Breast epithelium (tissue), 3 donors: ENCODE measurements around the gene MAPT.

Experiments
- CTCF ChIP-seq, 3 donors: fragments of 450-650 bp; IDR thresholded peaks; one replicate each; pipeline ENCODE4 v1.5.1; 2016 to 2017; ENCODE audit warnings: antibody characterized with exemption in 3 of 3, mild to moderate bottlenecking in 3 of 3, moderate library complexity in 3 of 3
- POLR2A ChIP-seq: fragments of 450-650 bp; IDR thresholded peaks from one replicate; pipeline ENCODE4 v1.6.1; 2016; ENCODE audit warnings: antibody characterized with exemption, mild to moderate bottlenecking, moderate library complexity

GRCh38 chr17:46071796-46072195 lies 177.4 kb downstream of the MAPT start:
- TF ChIP-seq POLR2A (no peak), CTCF (IDR thresholded peaks at IDR 0.05) (no peak)
